HEK293T (cell line): ENCODE results near the gene TMEM259.

ENCODE experiments used
- ARNT ChIP-seq: fragments of 450-650 bp; IDR thresholded peaks from 2 replicates; pipeline ENCODE4 v1.6.1; 2017; ENCODE audit warnings: mild to moderate bottlenecking
- BHLHE40 ChIP-seq: fragments of 450-650 bp; IDR thresholded peaks from 2 replicates; pipeline ENCODE4 v1.6.1; 2016; ENCODE audit warnings: mild to moderate bottlenecking, moderate library complexity, borderline replicate concordance
- ELF4 ChIP-seq: fragments of 450-650 bp; IDR thresholded peaks from 2 replicates; pipeline ENCODE4 v1.6.1; 2017; ENCODE audit warnings: antibody characterized with exemption
- FOXK2 ChIP-seq: fragments of 450-650 bp; IDR thresholded peaks from 2 replicates; pipeline ENCODE4 v1.6.1; 2016; ENCODE audit warnings: mild to moderate bottlenecking
- FOXM1 ChIP-seq: fragments of 450-650 bp; IDR thresholded peaks from 2 replicates; pipeline ENCODE4 v1.6.1; 2017; ENCODE audit warnings: mild to moderate bottlenecking, borderline replicate concordance
- L3MBTL2 ChIP-seq: fragments of 450-650 bp; conservative IDR thresholded peaks from 2 replicates; pipeline ENCODE4 v1.6.1; 2016; ENCODE audit warnings: mild to moderate bottlenecking
- LEF1 ChIP-seq: fragments of 450-650 bp; IDR thresholded peaks from 2 replicates; pipeline ENCODE4 v1.6.1; 2017; ENCODE audit warnings: mild to moderate bottlenecking, borderline replicate concordance
- NFRKB ChIP-seq: fragments of 450-650 bp; IDR thresholded peaks from 2 replicates; pipeline ENCODE4 v1.6.1; 2016; ENCODE audit warnings: mild to moderate bottlenecking, moderate library complexity
- PKNOX1 ChIP-seq: fragments of 450-650 bp; IDR thresholded peaks from 2 replicates; pipeline ENCODE4 v1.6.1; 2016
- SP1 ChIP-seq: fragments of 450-650 bp; IDR thresholded peaks from 2 replicates; pipeline ENCODE4 v1.6.1; 2017
- SUZ12 ChIP-seq: fragments of 450-650 bp; IDR thresholded peaks from 2 replicates; pipeline ENCODE4 v1.6.1; 2016; ENCODE audit warnings: mild to moderate bottlenecking
- TARDBP ChIP-seq: fragments of 450-650 bp; IDR thresholded peaks from 2 replicates; pipeline ENCODE4 v1.6.1; 2016
- ZNF384 ChIP-seq: fragments of 450-650 bp; IDR thresholded peaks from 2 replicates; pipeline ENCODE4 v1.6.1; 2016

DNA sequence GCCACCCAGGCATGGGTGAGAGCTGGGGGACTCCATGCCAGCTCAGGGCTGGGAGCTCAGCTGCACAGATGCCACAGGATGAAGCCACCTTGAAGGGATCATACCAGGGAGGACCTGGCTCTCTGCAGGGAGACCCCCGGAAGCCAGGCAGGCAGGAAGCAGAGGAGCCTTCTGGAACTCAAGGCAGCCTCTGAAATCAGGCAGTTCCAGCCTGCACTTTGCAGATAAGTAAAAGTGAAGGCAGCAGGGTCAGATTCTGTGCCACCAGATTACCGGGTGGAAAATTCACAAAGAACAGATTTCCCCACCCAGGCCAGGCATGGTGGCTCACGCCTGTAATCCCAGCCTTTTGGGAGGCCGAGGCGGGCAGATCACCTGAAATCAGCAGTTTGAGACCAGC, 2.5 kb downstream of the TMEM259 start:
- TF ChIP-seq L3MBTL2 (no peak), ELF4 (no peak), FOXM1 (no peak), FOXK2 (no peak), ARNT (no peak), SP1 (no peak), BHLHE40 (no peak), LEF1 (no peak), TARDBP (no peak), PKNOX1 (no peak), SUZ12 (no peak), NFRKB (no peak), ZNF384 (no peak)
